ENCODE data around the gene ZNF688. TPM values are rescaled to one million over a fixed set of nuclear protein-coding genes. Genes with fewer than 3 reads are reported as not detected.
"Not testable (repeated sequence)": the region's sequence is repeated elsewhere in the genome, so short reads cannot be mapped to it uniquely, and the experiment has no call there.

The ZNF688 gene
- total RNA-seq, 2 experiments from 2014 or later = 13.3 to 13.8 TPM

DNA sequence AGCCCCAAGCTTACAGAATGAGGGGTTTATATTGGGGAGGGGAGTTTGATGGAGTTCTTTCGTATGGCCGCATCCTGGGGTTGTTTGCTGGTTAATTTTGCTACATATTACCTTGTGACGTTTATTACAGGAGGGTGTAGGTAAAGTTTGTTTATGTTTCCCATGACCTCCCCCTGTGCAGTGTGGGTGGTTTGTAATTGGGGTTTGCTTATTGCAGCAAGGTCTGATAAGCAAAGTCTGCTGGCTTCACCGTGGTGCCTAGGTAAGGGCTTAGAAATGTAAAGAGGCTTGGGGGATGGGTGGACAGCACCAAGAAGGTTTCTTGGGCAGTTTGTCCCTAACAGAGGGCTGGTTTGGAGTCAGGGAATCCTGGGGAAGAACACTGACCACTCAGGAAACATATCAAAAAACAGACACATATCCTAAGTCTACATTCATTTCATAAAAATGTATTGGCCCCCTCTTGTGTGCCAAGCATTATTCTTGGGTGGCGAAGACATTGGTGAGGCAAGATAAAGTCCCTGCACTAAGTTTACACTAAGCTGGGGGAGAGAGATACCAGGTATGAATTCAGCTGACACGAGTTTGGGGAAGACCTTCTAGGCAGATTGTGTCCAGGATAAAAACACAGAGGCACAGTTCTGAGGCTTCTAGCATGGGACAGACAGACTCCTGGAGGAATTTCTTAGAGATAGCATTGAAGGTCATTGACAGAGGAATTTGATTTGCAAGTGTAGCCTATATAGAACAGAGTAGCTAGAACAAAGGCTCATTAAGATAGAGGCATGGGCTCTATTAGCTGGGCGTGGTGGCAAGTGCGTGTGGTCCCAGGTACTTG lies 22.9 kb downstream of the ZNF688 start:
- Mint-ChIP-seq H3K4me1 (peaks cover 42% of the 10 kb centered on the region), H3K27ac (no peak overlapping the region), H3K9me3 (no peaks in the 10 kb centered on the region), H3K4me3 (no peak overlapping the region), H3K27me3 (no peaks in the 10 kb centered on the region), H3K36me3 (ENCODE audit: low read depth) (peaks cover 20% of the 10 kb centered on the region)
- POLR2A ChIA-PET = no interaction called here
- no peak for DNase-seq
- CTCF ChIA-PET = interaction anchor here (0.8 to 1.1 kb wide), 3 partner anchors 9 to 19 kb away, joined by 3 to 5 read pairs (median 3); no protein-coding TSS in a partner anchor

DNA sequence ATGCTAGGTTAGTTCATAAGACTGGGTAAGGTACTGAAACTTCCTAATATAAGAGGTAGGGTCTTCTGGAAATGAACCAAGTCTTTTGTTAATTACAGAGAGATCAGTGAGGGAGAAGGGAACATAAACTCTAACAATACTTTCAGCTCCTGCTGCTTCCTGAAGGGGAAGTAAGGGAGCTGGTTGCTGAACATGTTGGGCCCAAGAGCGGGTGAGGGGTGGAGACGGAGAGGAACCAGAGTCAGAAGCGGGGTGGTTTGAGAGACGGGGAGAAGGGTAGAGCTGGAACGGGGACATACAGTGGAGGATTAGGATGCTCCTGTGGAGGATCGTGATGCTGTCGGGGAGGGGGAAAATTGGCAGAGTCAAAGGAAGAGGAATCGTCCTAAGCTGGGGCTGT lies 25.4 kb downstream of the ZNF688 start:
- Mint-ChIP-seq H3K36me3 (ENCODE audit: low read depth) (peaks cover 6% of the 10 kb centered on the region), H3K27ac (no peak overlapping the region), H3K4me1 (peaks cover 17% of the 10 kb centered on the region), H3K27me3 (no peaks in the 10 kb centered on the region), H3K9me3 (no peaks in the 10 kb centered on the region), H3K4me3 (no peak overlapping the region)
- no peak for DNase-seq
- CTCF ChIA-PET = interaction anchor here (1.6 to 3.7 kb wide), 2 partner anchors 10 to 11 kb away, joined by 3 to 16 read pairs; partner anchors contain the start of gene ZNF747
- POLR2A ChIA-PET = no interaction called here

DNA sequence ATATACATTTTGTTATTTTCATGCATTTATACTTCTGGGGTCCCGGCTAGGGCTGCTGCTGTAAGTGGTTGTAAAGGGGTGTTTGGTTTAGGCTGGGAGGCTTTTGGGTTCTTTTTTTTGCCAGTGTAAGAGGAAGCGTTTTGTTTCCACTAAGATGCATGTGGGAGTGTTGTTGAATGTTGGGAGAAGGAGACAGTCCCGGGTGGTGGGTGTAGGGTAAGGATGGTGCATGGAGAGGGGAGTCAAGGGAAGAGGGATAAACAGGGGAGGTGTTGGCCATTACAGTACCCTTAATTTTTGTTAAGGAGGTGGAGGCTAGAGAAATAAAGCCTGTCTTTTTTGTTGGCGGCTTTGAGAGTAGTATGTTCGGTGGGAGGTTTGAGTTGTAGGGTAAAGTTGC lies 28.4 kb downstream of the ZNF688 start:
- Mint-ChIP-seq H3K36me3 (ENCODE audit: low read depth) (peaks cover 9% of the 10 kb centered on the region), H3K27me3 (no peaks in the 10 kb centered on the region), H3K4me3 (no peak overlapping the region), H3K9me3 (no peaks in the 10 kb centered on the region), H3K4me1 (peaks cover 3% of the 10 kb centered on the region), H3K27ac (no peak overlapping the region)
- ChIA-PET CTCF (interaction anchor here (1.4 to 3.7 kb wide), 2 partner anchors 8 to 86 kb away, joined by 3 to 16 read pairs; partner anchors contain the start of gene ZNF747), POLR2A (no interaction called here)
- no peak for DNase-seq

DNA sequence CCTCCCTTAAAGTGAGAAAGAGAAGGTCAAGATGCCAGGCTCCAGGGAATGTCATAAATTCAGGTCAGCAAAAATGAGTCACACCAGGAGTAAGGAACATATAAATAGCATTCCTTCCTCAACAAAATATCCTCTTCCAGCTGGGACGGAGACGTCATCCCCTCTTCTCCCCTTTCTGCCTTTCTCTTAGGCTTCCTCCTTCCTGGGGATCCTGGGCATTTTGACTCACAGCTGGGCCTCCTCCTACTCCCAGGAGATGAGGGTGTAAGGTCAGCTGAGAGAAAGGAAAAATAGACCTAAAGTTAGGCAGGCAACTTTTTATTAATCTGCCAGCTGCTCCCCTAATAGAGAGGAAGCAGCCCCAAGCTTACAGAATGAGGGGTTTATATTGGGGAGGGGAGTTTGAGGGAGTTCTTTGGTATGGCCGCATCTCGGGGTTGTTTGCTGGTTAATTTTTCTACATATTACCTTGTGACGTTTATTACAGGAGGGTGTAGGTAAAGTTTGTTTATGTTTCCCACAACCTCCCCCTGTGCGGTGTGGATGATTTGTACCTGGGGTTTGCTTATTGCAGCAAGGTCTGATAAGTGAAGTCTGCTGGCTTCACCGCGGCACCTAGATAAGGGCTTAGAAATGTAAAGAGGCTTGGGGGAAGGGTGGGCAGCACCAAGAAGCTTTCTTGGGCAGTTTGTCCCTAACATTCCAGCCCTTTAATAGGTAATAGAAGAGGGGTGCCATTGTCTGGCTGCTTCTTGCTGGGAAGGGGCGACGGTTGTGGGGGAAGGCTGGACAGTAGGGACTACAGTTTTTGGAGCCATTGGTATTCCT lies 29.8 kb downstream of the ZNF688 start:
- ChIA-PET POLR2A (no interaction called here), CTCF (interaction anchor here (0.7 to 1.6 kb wide), 2 partner anchors 11 to 400 kb away, joined by 3 read pairs; no protein-coding TSS in a partner anchor)
- Mint-ChIP-seq H3K4me3 (no peak overlapping the region), H3K27me3 (no peaks in the 10 kb centered on the region), H3K9me3 (no peaks in the 10 kb centered on the region), H3K36me3 (ENCODE audit: low read depth) (peaks cover 13% of the 10 kb centered on the region), H3K4me1 (peaks cover 13% of the 10 kb centered on the region), H3K27ac (no peak overlapping the region)
- no peak for DNase-seq

DNA sequence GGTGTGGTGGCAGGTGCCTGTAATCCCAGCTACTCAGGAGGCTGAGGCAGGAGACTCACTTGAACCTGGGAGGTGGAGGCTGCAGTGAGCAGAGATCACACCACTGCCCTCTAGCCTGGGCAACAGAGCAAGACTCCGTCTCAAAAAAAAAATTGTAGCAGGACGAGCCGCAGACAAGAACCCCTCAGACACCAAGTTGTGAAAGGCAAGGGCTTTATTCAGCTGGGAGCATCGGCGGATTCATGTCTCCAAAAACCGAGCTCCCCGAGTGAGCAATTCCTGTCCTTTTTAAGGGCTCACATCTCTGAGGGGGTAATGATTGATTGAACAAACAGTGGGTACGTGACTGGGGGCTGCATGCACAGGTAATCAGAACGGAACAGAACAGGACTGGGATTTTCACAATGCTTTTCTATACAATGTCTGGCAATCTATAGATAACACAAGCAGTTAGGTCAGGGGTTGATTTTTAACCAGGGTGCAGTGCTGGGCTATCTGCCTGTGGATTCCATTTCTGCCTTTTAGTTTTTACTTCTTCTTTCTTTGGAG lies 30.5 kb downstream of the ZNF688 start:
- H3K9me3 Mint-ChIP-seq, H3K4me3 Mint-ChIP-seq, H3K27me3 Mint-ChIP-seq, H3K27ac Mint-ChIP-seq, POLR2A ChIA-PET, DNase-seq: not testable (repeated sequence)
- Mint-ChIP-seq H3K36me3 (ENCODE audit: low read depth) (peaks cover 17% of the 10 kb centered on the region), H3K4me1 (peaks cover 21% of the 10 kb centered on the region)
- CTCF ChIA-PET = interaction anchor here (0.7 to 1.6 kb wide), 3 partner anchors 11 to 401 kb away, joined by 3 to 5 read pairs (median 3); partner anchors contain the start of gene ZNF764

DNA sequence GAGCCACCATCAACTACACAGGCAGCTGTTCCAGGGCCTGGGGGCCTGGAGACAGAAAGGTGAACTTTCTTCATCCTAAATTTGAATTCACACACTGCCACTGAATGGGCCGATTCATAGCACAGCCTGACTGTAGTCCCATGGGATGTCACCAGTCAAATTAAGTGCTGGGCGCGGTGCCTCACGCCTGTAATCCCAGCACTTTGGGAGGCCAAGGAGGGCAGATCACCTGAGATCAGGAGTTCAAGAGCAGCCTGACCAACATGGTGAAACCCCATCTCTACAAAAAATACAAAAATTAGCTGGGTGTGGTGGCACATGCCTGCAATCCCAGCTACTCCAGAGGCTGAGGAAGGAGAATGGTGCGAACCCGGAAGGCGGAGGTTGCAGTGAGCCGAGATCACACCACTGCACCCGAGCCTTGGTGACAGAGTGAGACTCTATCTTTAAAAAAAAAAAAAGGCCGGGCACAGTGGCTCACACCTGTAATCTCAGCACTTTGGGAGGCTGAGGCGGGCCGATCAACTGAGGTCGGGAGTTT lies 31.5 kb downstream of the ZNF688 start:
- CTCF ChIA-PET = interaction anchor here (1.2 to 1.6 kb wide), 2 partner anchors 18 to 59 kb away, joined by 3 to 5 read pairs; partner anchors contain the start of gene ZNF764
- DNase-seq, POLR2A ChIA-PET, H3K9me3 Mint-ChIP-seq, H3K27me3 Mint-ChIP-seq, H3K27ac Mint-ChIP-seq, H3K4me3 Mint-ChIP-seq: not testable (repeated sequence)
- peaks cover 17% of the 10 kb centered on the region for H3K36me3 Mint-ChIP-seq (ENCODE audit: low read depth)
- peaks cover 22% of the 10 kb centered on the region for H3K4me1 Mint-ChIP-seq

DNA sequence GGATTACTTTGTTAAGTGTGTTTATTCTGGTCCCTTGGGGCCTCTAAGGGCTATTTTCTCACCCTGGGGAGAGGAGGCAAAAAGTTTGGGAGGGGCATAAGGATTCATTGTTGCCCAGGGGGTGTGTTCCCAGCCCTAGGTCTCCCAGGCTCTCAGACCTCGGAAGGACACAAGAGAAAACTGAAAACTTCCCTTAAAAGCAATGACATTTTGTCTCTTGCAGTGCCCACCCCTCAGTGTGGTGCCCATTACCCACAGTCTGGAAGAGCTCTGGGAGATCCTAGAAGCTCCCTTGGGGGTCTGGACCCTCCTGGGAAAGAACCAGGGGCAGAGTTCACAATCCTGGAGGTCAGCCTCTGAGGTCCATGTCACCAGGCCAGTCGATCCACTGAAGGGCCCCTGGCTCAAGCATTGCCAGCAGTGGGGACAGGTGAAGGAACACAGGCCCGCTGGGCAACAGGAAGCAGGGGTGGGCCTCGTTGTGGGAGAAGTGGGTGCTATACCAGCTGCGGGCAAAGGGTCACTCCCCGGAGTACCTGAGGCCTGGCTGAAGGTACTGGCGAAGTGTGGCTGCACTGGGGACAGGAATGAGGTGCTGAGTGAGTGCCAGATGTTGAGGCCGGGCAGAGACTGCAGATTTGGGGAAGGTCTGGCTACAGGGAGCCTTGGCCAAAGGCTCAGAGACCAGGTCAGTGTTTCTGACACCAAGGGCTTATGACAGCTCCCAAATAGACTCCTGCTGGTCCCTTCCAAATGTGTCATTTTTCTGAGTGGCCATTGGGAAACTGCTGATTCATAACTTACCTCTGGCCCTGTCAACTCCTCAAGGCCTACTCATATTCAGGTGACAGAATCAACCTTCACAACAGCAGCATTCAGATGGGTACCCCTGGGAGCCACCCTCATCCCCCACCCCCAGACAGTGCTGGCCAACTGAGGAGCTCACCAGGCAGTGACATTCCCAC lies 32.2 kb downstream of the ZNF688 start:
- DNase-seq = no peak
- POLR2A ChIA-PET = no interaction called here
- no peaks in the 10 kb centered on the region for H3K27me3 Mint-ChIP-seq
- H3K4me3 Mint-ChIP-seq = no peak overlapping the region
- H3K36me3 Mint-ChIP-seq (ENCODE audit: low read depth) = peaks cover 17% of the 10 kb centered on the region
- H3K9me3 Mint-ChIP-seq = no peaks in the 10 kb centered on the region
- H3K27ac Mint-ChIP-seq = no peak overlapping the region
- CTCF ChIA-PET = interaction anchor here (1.1 to 1.6 kb wide), 2 partner anchors 20 to 59 kb away, joined by 3 read pairs; no protein-coding TSS in a partner anchor
- peaks cover 22% of the 10 kb centered on the region for H3K4me1 Mint-ChIP-seq

DNA sequence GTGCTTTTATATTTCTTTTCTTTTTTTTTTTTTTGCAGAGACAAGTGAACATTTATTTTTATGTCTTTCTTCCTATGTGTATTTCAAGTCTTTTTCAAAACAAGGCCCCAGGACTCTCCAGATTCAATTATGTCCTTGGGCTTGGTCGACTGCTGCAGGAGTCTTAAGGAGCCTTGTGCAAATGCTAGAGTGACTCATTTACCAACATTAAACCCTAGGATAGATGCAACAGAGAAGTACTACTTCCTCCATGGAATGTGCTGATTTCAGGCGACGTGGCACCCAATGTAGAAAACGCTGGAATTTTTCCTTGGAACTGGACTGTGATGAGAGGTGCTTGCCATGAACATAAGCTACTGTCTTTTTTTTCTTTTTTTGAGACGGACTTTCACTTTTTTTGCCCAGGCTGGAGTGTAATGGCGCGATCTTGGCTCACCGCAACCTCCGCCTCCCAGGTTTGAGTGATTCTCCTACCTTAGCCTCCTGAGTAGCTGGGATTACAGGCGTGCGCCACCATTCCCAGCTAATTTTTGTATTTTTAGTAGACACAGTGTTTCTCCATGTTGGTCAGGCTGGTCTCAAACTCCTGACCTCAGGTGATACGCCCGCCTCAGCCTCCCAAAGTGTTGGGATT lies 35.0 kb downstream of the ZNF688 start:
- POLR2A ChIA-PET = interaction anchor here (0.9 to 1.2 kb wide), 2 partner anchors 15 to 21 kb away, joined by 3 to 4 read pairs; partner anchors contain the start of gene ZNF764
- not testable (repeated sequence) for H3K9me3 Mint-ChIP-seq, H3K27me3 Mint-ChIP-seq, DNase-seq
- Mint-ChIP-seq H3K36me3 (ENCODE audit: low read depth) (peaks cover 25% of the 10 kb centered on the region), H3K4me3 (peak overlapping the region; percentile 85), H3K27ac (peak overlapping the region; percentile 96), H3K4me1 (peaks cover 28% of the 10 kb centered on the region)
- CTCF ChIA-PET = interaction anchor here (0.8 to 4.2 kb wide), 16 partner anchors 9 to 92 kb away, joined by 3 to 20 read pairs (median 4); partner anchors contain the start of genes ZNF764 and ZNF768

DNA sequence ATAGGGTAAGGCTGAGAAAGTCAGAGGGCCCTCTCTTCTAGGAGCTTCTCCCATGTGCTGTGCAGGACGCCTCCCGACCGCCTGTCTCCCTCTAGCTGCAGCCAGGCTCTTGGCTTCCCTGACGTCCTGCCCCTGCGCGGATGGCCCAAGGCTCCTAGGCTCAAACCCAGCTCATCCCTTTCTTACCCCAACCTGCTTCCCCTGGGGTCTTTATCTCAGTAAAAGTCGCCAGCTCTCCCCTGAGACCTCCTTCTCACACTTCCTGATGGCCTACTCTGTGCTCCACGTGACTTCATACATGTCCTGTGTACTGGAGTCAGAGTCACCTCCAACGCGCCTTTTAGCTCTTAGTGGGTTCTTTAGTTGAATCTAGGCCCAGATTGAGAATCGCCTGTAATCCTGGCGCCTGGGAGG lies 35.7 kb downstream of the ZNF688 start:
- POLR2A ChIA-PET = interaction anchor here (0.5 to 1.3 kb wide), 7 partner anchors 16 to 106 kb away, joined by 3 to 7 read pairs (median 4); partner anchors contain the start of genes DCTPP1, ZNF688 and ZNF764
- Mint-ChIP-seq H3K4me1 (peaks cover 32% of the 10 kb centered on the region), H3K4me3 (peak overlapping the region; percentile 85), H3K27ac (peak overlapping the region; percentile 96), H3K27me3 (no peaks in the 10 kb centered on the region), H3K9me3 (no peaks in the 10 kb centered on the region), H3K36me3 (ENCODE audit: low read depth) (peaks cover 30% of the 10 kb centered on the region)
- CTCF ChIA-PET = interaction anchor here (0.6 to 4.2 kb wide), 27 partner anchors 9 to 126 kb away, joined by 3 to 20 read pairs (median 5); partner anchors contain the start of genes ZNF688, ZNF689, ZNF764 and ZNF768
- DNase-seq = peak; percentile 69

DNA sequence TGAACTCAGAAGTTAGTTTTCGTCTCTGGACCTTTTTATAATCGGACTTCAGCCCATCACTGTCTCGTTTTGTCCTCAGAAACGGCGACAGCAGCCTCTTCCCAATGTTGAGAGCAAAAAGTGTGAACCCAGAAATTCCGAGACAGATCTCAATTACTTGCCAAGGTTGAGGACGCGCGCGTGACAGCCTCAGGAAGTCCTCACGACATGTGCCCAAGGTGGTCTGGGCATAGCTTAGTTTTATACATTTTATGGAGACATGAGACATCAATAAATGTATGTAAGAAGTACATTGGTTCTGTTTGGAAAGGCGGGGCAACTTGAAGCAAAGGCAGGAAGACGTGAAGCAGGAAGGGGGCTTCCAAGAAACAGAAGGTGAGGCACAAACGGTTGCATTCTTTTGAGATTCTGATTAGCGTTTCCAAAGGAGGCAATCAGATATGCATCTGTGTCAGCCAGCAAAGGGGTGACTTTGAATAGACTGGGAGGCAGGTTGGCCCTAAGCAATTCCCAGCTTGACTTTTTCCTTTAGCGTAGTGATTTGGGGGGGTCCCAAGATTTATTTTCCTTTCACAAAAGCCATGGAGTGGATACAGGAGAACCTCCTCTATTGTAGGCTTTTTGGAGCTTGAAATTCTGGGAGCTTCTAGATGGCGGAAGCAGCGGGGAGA lies 36.3 kb downstream of the ZNF688 start:
- Mint-ChIP-seq H3K36me3 (ENCODE audit: low read depth) (peaks cover 32% of the 10 kb centered on the region), H3K4me1 (peaks cover 38% of the 10 kb centered on the region), H3K4me3 (peak overlapping the region; percentile 85), H3K9me3 (no peaks in the 10 kb centered on the region), H3K27ac (peak overlapping the region; percentile 96), H3K27me3 (no peaks in the 10 kb centered on the region)
- ChIA-PET POLR2A (interaction anchor here (0.5 to 1.3 kb wide), 8 partner anchors 17 to 117 kb away, joined by 3 to 7 read pairs (median 4); partner anchors contain the start of genes DCTPP1, ZNF688 and ZNF764), CTCF (interaction anchor here (0.6 to 4.2 kb wide), 30 partner anchors 8 to 392 kb away, joined by 3 to 20 read pairs (median 4); partner anchors contain the start of genes ZNF688, ZNF689, ZNF764 and ZNF768)
- DNase-seq = peak; percentile 51
